H9 (cell line): Measurements from ENCODE around the gene RIPK4. TPM values are rescaled to one million over a fixed set of nuclear protein-coding genes. Genes with fewer than 3 reads are reported as not detected.

ENCODE experiments used
- DNase-seq: peaks from one replicate; pipeline ENCODE4 v3.0.0-alpha.2; 2017
- H2AFZ ChIP-seq: one replicate; pipeline ENCODE4 v1.6.1; 2013; ENCODE audit warnings: mild to moderate bottlenecking, low read length, control low read depth, moderate library complexity
- H2AK5ac ChIP-seq: 2 replicates; pipeline ENCODE4 v1.6.1; 2013; ENCODE audit warnings: low read length, control low read depth, mixed read lengths; ENCODE audit not compliant: insufficient read length
- H2BK120ac ChIP-seq: one replicate; pipeline ENCODE4 v1.6.1; 2013; ENCODE audit warnings: low read depth, mild to moderate bottlenecking, low read length, control low read depth, inconsistent platforms; ENCODE audit not compliant: poor library complexity, severe bottlenecking
- H2BK12ac ChIP-seq: 2 replicates; pipeline ENCODE4 v1.6.1; 2013; ENCODE audit warnings: low read length, control low read depth, mixed read lengths, low read depth; ENCODE audit not compliant: insufficient read length
- H2BK15ac ChIP-seq: 2 replicates; pipeline ENCODE4 v1.6.1; 2013; ENCODE audit warnings: low read depth, low read length, control low read depth
- H2BK20ac ChIP-seq: one replicate; pipeline ENCODE4 v1.6.1; 2013; ENCODE audit warnings: low read depth, mild to moderate bottlenecking, low read length, control low read depth, inconsistent platforms; ENCODE audit not compliant: poor library complexity, severe bottlenecking
- H2BK5ac ChIP-seq: 2 replicates; pipeline ENCODE4 v1.6.1; 2013; ENCODE audit warnings: low read length, control low read depth, mixed read lengths; ENCODE audit not compliant: insufficient read length
- H3K14ac ChIP-seq: 2 replicates; pipeline ENCODE4 v1.6.1; 2013; ENCODE audit warnings: low read length, control low read depth; ENCODE audit not compliant: insufficient read depth
- H3K18ac ChIP-seq: 2 replicates; pipeline ENCODE4 v1.6.1; 2013; ENCODE audit warnings: low read depth, mild to moderate bottlenecking, mixed read lengths, low read length, control low read depth; ENCODE audit not compliant: insufficient read length
- H3K23ac ChIP-seq: 2 replicates; pipeline ENCODE4 v1.6.1; 2013; ENCODE audit warnings: low read length, control low read depth, mixed read lengths, low read depth; ENCODE audit not compliant: insufficient read length
- H3K23me2 ChIP-seq: 2 replicates; pipeline ENCODE4 v1.6.1; 2013; ENCODE audit warnings: low read depth, mild to moderate bottlenecking, mixed read lengths, low read length, control low read depth; ENCODE audit not compliant: insufficient read length, poor library complexity, severe bottlenecking
- H3K27ac ChIP-seq: 2 replicates; pipeline ENCODE4 v1.5.1; 2013; ENCODE audit warnings: low read length, control low read depth, mixed read lengths, low read depth; ENCODE audit not compliant: insufficient read length
- H3K27me3 ChIP-seq: 2 replicates; pipeline ENCODE4 v1.6.1; 2013; ENCODE audit warnings: low read length, control low read depth, inconsistent platforms; ENCODE audit not compliant: insufficient read depth
- H3K4ac ChIP-seq: 2 replicates; pipeline ENCODE4 v1.6.1; 2013; ENCODE audit warnings: low read depth, mild to moderate bottlenecking, control low read depth, inconsistent platforms, low read length, moderate library complexity
- H3K4me1 ChIP-seq: 2 replicates; pipeline ENCODE4 v1.6.1; 2013; ENCODE audit warnings: low read length, control low read depth, inconsistent platforms; ENCODE audit not compliant: insufficient read depth
- H3K4me2 ChIP-seq: 2 replicates; pipeline ENCODE4 v1.6.1; 2013; ENCODE audit warnings: low read length, control low read depth, mixed read lengths; ENCODE audit not compliant: insufficient read length, insufficient read depth
- H3K56ac ChIP-seq: 2 replicates; pipeline ENCODE4 v1.6.1; 2013; ENCODE audit warnings: low read depth, mild to moderate bottlenecking, mixed read lengths, low read length, control low read depth; ENCODE audit not compliant: insufficient read length
- H3K79me1 ChIP-seq: 2 replicates; pipeline ENCODE4 v1.6.1; 2013; ENCODE audit warnings: low read depth, mild to moderate bottlenecking, moderate library complexity, low read length, control low read depth, inconsistent platforms; ENCODE audit not compliant: insufficient read depth, poor library complexity, severe bottlenecking
- H3K79me2 ChIP-seq: 2 replicates; pipeline ENCODE4 v1.6.1; 2013; ENCODE audit warnings: low read length, control low read depth, inconsistent platforms; ENCODE audit not compliant: insufficient read depth
- H3K9ac ChIP-seq: 2 replicates; pipeline ENCODE4 v1.6.1; 2013; ENCODE audit warnings: low read length, control low read depth, mixed read lengths; ENCODE audit not compliant: insufficient read length; ENCODE audit errors: extremely low read depth
- H3K9me3 ChIP-seq: one replicate; pipeline ENCODE4 v1.6.1; 2013; ENCODE audit warnings: low read depth, low read length, inconsistent platforms; ENCODE audit not compliant: control insufficient read depth
- H3T11ph ChIP-seq: one replicate; pipeline ENCODE4 v1.6.1; 2013; ENCODE audit warnings: mild to moderate bottlenecking, low read length, control low read depth, inconsistent platforms
- H4K20me1 ChIP-seq: one replicate; pipeline ENCODE4 v1.6.1; 2013; ENCODE audit not compliant: control insufficient read depth, insufficient read length, insufficient read depth
- H4K5ac ChIP-seq: 2 replicates; pipeline ENCODE4 v1.6.1; 2013; ENCODE audit warnings: low read depth, mild to moderate bottlenecking, mixed read lengths, low read length, control low read depth; ENCODE audit not compliant: insufficient read length
- H4K8ac ChIP-seq: replicated peaks from 2 replicates; pipeline ENCODE4 v1.6.1; 2013; ENCODE audit warnings: low read length, control low read depth, mixed read lengths, low read depth; ENCODE audit not compliant: insufficient read length
- H4K91ac ChIP-seq: 2 replicates; pipeline ENCODE4 v1.6.1; 2013; ENCODE audit warnings: low read depth, mild to moderate bottlenecking, moderate library complexity, mixed read lengths, low read length, control low read depth; ENCODE audit not compliant: insufficient read length
- H3K27ac Mint-ChIP-seq, 3 experiments: 2 replicates in 2 of 3; 3 replicates in 1 of 3; pipeline ENCODE4 v1.8.0; 2020 to 2021; ENCODE audit warnings: mixed read lengths in 3 of 3, mild to moderate bottlenecking in 1 of 3, moderate library complexity in 1 of 3
- H3K27me3 Mint-ChIP-seq: 2 replicates; pipeline ENCODE4 v1.8.0; 2021; ENCODE audit warnings: low read depth, mild to moderate bottlenecking, moderate library complexity, mixed read lengths
- H3K36me3 Mint-ChIP-seq, 3 experiments: 2 replicates in 2 of 3; 3 replicates in 1 of 3; pipeline ENCODE4 v1.8.0; 2020 to 2021; ENCODE audit warnings: low read depth in 3 of 3, mixed read lengths in 3 of 3; ENCODE audit not compliant: insufficient read depth in 1 of 3
- H3K4me1 Mint-ChIP-seq, 2 experiments: 2 replicates each; pipeline ENCODE4 v1.8.0; 2020; ENCODE audit warnings: mixed read lengths in 2 of 2
- H3K4me3 Mint-ChIP-seq, 2 experiments: 2 replicates in 1 of 2; 3 replicates in 1 of 2; pipeline ENCODE4 v1.8.0; 2020 to 2021; ENCODE audit warnings: mild to moderate bottlenecking in 2 of 2, mixed read lengths in 2 of 2, moderate library complexity in 1 of 2
- H3K9me3 Mint-ChIP-seq, 2 experiments: 2 replicates in 1 of 2; 3 replicates in 1 of 2; pipeline ENCODE4 v1.8.0; 2020; ENCODE audit warnings: mild to moderate bottlenecking in 2 of 2, mixed read lengths in 2 of 2, moderate library complexity in 1 of 2
- CTCF ChIP-seq: fragments of 200-600 bp; sonication (generic); conservative IDR thresholded peaks from 3 replicates; pipeline ENCODE4 v1.8.0; 2021; ENCODE audit warnings: antibody characterized with exemption, mild to moderate bottlenecking
- WGBS: extraction: QIAGEN DNeasy Blood & Tissue Kit; methylation state at CpG from one replicate; pipeline ENCODE4 v1.1.7; 2013; ENCODE audit warnings: missing lambda C conversion rate, low lambda C conversion rate, mixed read lengths; ENCODE audit not compliant: insufficient read length; ENCODE audit errors: extremely low coverage; 5-methylcytosine and 5-hydroxymethylcytosine counted together
- total RNA-seq: library from RNA; stranded (reverse); gene quantifications from 2 replicates; pipeline ENCODE4 v1.2.1, GENCODE V29; 2021

RIPK4 gene
- total RNA-seq, 1 experiment from 2014 or later = 2.9 TPM

GRCh38 chr21:41802684-41803083 is 35.8 kb upstream of the RIPK4 start:
- H3K79me1 ChIP-seq = no peaks in the 10 kb centered on the region
- H3T11ph ChIP-seq = no peak overlapping the region
- no peak overlapping the region for H3K9ac ChIP-seq
- H3K79me2 ChIP-seq = no peaks in the 10 kb centered on the region
- no peaks in the 10 kb centered on the region for H3K4me1 ChIP-seq
- no peak overlapping the region for H3K23ac ChIP-seq
- H2BK12ac ChIP-seq = no peak overlapping the region
- no peak overlapping the region for H3K18ac ChIP-seq
- H4K20me1 ChIP-seq = no peaks in the 10 kb centered on the region
- no peaks in the 10 kb centered on the region for H3K27me3 ChIP-seq
- Mint-ChIP-seq H3K27ac (no peak overlapping the region; a peak in 1 of 7 replicates), H3K4me3 (no peak overlapping the region), H3K36me3 (peaks cover 17 to 62% (median 56%) of the 10 kb centered on the region in 3 experiments), H3K9me3 (peaks cover 7% of the 10 kb centered on the region in 2 experiments; a peak in 4 of 5 replicates), H3K27me3 (no peaks in the 10 kb centered on the region), H3K4me1 (no peaks in the 10 kb centered on the region)
- DNase-seq = no peak
- no CpG with 5 or more reads among the region's 19 CpGs for WGBS
- no peak overlapping the region for H3K14ac ChIP-seq
- no peak overlapping the region for H2BK15ac ChIP-seq
- no peaks in the 10 kb centered on the region for H3K23me2 ChIP-seq
- H3K56ac ChIP-seq = no peak overlapping the region
- no peak overlapping the region for H2BK20ac ChIP-seq
- H4K5ac ChIP-seq = no peak overlapping the region
- H3K27ac ChIP-seq = no peak overlapping the region
- no peak overlapping the region for H2BK120ac ChIP-seq
- no peaks in the 10 kb centered on the region for H3K9me3 ChIP-seq
- no peak overlapping the region for H3K4me2 ChIP-seq
- H4K91ac ChIP-seq = no peak overlapping the region
- no peak overlapping the region for H2AFZ ChIP-seq
- TF ChIP-seq CTCF = no peak
- no peak overlapping the region for H3K4ac ChIP-seq
- no peak overlapping the region for H4K8ac ChIP-seq
- no peak overlapping the region for H2AK5ac ChIP-seq
- no peak overlapping the region for H2BK5ac ChIP-seq
